A549 (cell line): ENCODE results near the gene OR52N1. TPM values are rescaled to one million over a fixed set of nuclear protein-coding genes. Genes with fewer than 3 reads are reported as not detected.
A peak's percentile ranks its signal among the peaks of the same experiment; 100 is the strongest.

ENCODE experiments used
- ATAC-seq, 2 experiments: fragments of 200-7000 bp in 1 of 2; fragments of >200 bp in 1 of 2; cut with Nextera tagmentation in 1 of 2; cut with Tn5 transposase in 1 of 2; 3 replicates each; pipeline versions ENCODE4 v1.8.0 to v1.9.1; 2018 to 2020; ENCODE audit warnings: mild to moderate bottlenecking in 1 of 2, moderate library complexity in 1 of 2
- CTCF ChIA-PET: fragments of 300-600 bp; sonication (Branson Sonifier 250); formaldehyde crosslinking; extraction: SDS; loops from one replicate; lab custom pipeline; 2021; ENCODE audit warnings: antibody characterized with exemption, inconsistent platforms; lab: Yijun Ruan, JAX
- POLR2A ChIA-PET: fragments of 350-600 bp; formaldehyde crosslinking; extraction: SDS; loops from one replicate; lab custom pipeline; 2021; ENCODE audit warnings: antibody characterized with exemption, inconsistent platforms; lab: Yijun Ruan, JAX
- DNase-seq, 2 experiments: peaks; one replicate each; pipeline versions ENCODE4 v3.0.0 to v3.0.0-alpha.2; 2011 to 2016; ENCODE audit warnings: low read depth in 1 of 2, low spot score in 1 of 2
- FAIRE-seq: peaks from 2 replicates; lab custom pipeline; 2011; peaks lifted over from hg19 to GRCh38; lab: Jason Lieb, UNC
- H3K27ac ChIP-seq, 2 experiments: fragments of >200 bp; sonication (Bioruptor Twin); formaldehyde crosslinking; 3 replicates each; pipeline ENCODE4 v1.5.1; 2016 to 2017
- H3K4me1 ChIP-seq: fragments of >200 bp; sonication (Bioruptor Twin); formaldehyde crosslinking; 3 replicates; pipeline ENCODE4 v1.6.1; 2016
- H3K4me2 ChIP-seq: fragments of >200 bp; sonication (Bioruptor Twin); formaldehyde crosslinking; 3 replicates; pipeline ENCODE4 v1.6.1; 2016
- H3K4me3 ChIP-seq: fragments of >200 bp; sonication (Bioruptor Twin); formaldehyde crosslinking; 3 replicates; pipeline ENCODE4 v1.5.1; 2016
- H3K9me3 ChIP-seq: fragments of >200 bp; sonication (Bioruptor Twin); formaldehyde crosslinking; 3 replicates; pipeline ENCODE4 v1.6.1; 2016
- BHLHE40 ChIP-seq: IDR thresholded peaks from 2 replicates; pipeline ENCODE4 v1.6.1; 2012; ENCODE audit warnings: low read depth, low read length, inconsistent platforms
- CEBPB ChIP-seq, 2 experiments: fragments of >200 bp in 1 of 2; sonication (Bioruptor Twin) in 1 of 2; formaldehyde crosslinking in 1 of 2; IDR thresholded peaks; 2 replicates each; pipeline ENCODE4 v1.6.1; 2012 to 2016
- EHMT2 ChIP-seq: fragments of 200-600 bp; sonication (generic); IDR thresholded peaks from 2 replicates; pipeline ENCODE4 v1.6.1; 2016; ENCODE audit warnings: antibody characterized with exemption, low read depth, mild to moderate bottlenecking, moderate library complexity
- ESRRA ChIP-seq: fragments of 150-350 bp; IDR thresholded peaks from 2 replicates; pipeline ENCODE4 v1.6.1; 2014; ENCODE audit warnings: mild to moderate bottlenecking, low read length, borderline replicate concordance
- HOXA7 ChIP-seq: fragments of 250-450 bp; sonication (Bioruptor Pico); IDR thresholded peaks from 2 replicates; pipeline ENCODE4 v1.5.0; 2020; ENCODE audit warnings: mild to moderate bottlenecking, moderate library complexity
- HOXB13 ChIP-seq: fragments of 250-450 bp; sonication (Bioruptor Pico); IDR thresholded peaks from 2 replicates; pipeline ENCODE4 v1.5.0; 2020; ENCODE audit warnings: low read depth, mild to moderate bottlenecking, moderate library complexity
- JUN ChIP-seq, 2 experiments: fragments of >200 bp; sonication (Bioruptor Twin); formaldehyde crosslinking; IDR thresholded peaks; 2 replicates in 1 of 2; 3 replicates in 1 of 2; pipeline ENCODE4 v1.6.1; 2016 to 2017
- KDM5A ChIP-seq: fragments of 200-600 bp; sonication (generic); IDR thresholded peaks from 2 replicates; pipeline ENCODE4 v1.6.1; 2016; ENCODE audit warnings: antibody characterized with exemption, mild to moderate bottlenecking
- MYC ChIP-seq: IDR thresholded peaks from 2 replicates; pipeline ENCODE4 v1.6.1; 2012; ENCODE audit warnings: mild to moderate bottlenecking, inconsistent platforms, low read length, improper control_type of control experiment, borderline replicate concordance
- NPAS2 ChIP-seq: fragments of 250-450 bp; sonication (Bioruptor Pico); IDR thresholded peaks from 2 replicates; pipeline ENCODE4 v1.8.0; 2022; ENCODE audit warnings: mild to moderate bottlenecking, moderate library complexity, borderline replicate concordance
- POLR2AphosphoS2 ChIP-seq: conservative IDR thresholded peaks from 2 replicates; pipeline ENCODE4 v1.6.1; 2012; ENCODE audit warnings: low read length, improper control_type of control experiment, inconsistent platforms
- RAD21 ChIP-seq, 2 experiments: fragments of >200 bp in 1 of 2; sonication (Bioruptor Twin) in 1 of 2; formaldehyde crosslinking in 1 of 2; IDR thresholded peaks in 1 of 2; conservative IDR thresholded peaks in 1 of 2; 2 replicates in 1 of 2; 3 replicates in 1 of 2; pipeline ENCODE4 v1.6.1; 2012 to 2018; ENCODE audit warnings: inconsistent platforms in 1 of 2
- RCOR1 ChIP-seq: fragments of 150-350 bp; IDR thresholded peaks from 2 replicates; pipeline ENCODE4 v1.6.1; 2014; ENCODE audit warnings: antibody characterized with exemption, low read length, low read depth
- ZC3H11A ChIP-seq: fragments of 450-650 bp; IDR thresholded peaks from 2 replicates; pipeline ENCODE4 v1.6.1; 2014; ENCODE audit warnings: antibody characterized with exemption, mild to moderate bottlenecking
- ZFP36 ChIP-seq: fragments of 450-650 bp; IDR thresholded peaks from 2 replicates; pipeline ENCODE4 v1.6.1; 2014; ENCODE audit warnings: borderline replicate concordance; ENCODE audit not compliant: partially characterized antibody
- WGBS: methylation state at CpG from one replicate; pipeline ENCODE4 v1.1.6; 2017; ENCODE audit errors: missing lambda C conversion rate; 5-methylcytosine and 5-hydroxymethylcytosine counted together
- polyA plus RNA-seq, 4 experiments: library from polyadenylated mRNA; depleted of rRNA in 3 of 4; stranded (reverse); fragments of >200 nt; fragmentation: RNase III in 1 of 4; extraction: RNeasy Plus Mini Kit Qiagen cat#74134 plus additional on column Dnase treatment in 1 of 4; gene quantifications; 2 replicates in 3 of 4; 3 replicates in 1 of 4; pipeline ENCODE4 v1.2.3, GENCODE V29; 2011 to 2017
- TF ChIP-seq, protein P1 (sequence below): fragments of 250-450 bp; sonication (Bioruptor Pico); IDR thresholded peaks from 2 replicates; pipeline ENCODE4 v1.5.0; 2021; ENCODE audit warnings: mild to moderate bottlenecking, moderate library complexity, borderline replicate concordance
- TF ChIP-seq, protein P2 (sequence below): IDR thresholded peaks from 2 replicates; pipeline ENCODE4 v1.6.1; 2012; ENCODE audit warnings: low read depth, borderline replicate concordance
- TF ChIP-seq, protein P3 (sequence below): fragments of 250-450 bp; sonication (Bioruptor Pico); IDR thresholded peaks from 2 replicates; pipeline ENCODE4 v1.5.0; 2020; ENCODE audit warnings: low read depth, mild to moderate bottlenecking, moderate library complexity
- TF ChIP-seq, protein P4 (sequence below): IDR thresholded peaks from 2 replicates; pipeline ENCODE4 v1.6.1; 2012
- TF ChIP-seq, protein P5 (sequence below): fragments of >200 bp; sonication (Bioruptor Twin); formaldehyde crosslinking; IDR thresholded peaks from 3 replicates; pipeline ENCODE4 v1.6.1; 2016

Gene OR52N1
- polyA plus RNA-seq, 2 of the 4 experiments (the other 2 are of a cell fraction): not detected

DNA sequence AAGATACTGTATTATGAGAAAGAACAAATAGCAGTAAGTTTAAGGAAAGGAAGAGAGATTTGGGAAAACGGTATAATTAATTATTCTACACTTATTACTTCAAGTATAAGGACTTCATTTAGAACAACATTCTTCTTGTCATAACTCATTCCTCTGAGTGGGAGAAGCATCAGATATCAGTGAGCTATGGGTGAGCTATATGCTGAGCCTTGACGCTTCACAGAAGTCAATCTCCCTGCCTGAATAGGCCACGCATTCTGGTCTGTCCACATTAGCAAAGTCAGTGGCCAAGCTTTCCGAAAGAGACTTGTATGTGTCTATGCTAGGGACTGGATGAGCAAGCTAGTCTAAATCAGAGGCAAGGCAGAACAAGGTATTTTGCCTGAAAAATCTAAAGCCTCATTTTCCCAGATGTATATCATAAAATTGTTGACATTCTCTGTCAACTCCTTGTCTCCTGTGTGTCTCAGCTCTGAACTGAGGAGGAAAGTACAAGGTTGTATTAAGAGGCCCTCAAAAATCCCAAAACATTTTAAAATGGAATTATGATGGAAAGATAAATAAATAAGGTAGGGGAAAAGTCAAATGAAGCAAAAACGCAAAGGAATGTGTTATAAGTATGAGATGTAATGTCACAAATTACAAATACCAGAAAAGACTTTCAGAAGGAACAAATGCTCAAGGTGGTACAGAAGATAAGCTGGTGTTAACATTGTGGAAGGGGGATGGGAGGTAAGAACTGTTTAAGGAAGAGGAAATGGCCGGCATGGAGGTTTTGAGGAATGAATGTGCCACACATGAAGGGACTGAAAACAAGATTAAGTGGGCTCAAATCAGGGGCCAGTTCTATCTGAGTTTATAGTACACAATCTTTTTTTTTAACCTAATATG, 19.1 kb upstream of the OR52N1 start:
- Histone ChIP-seq H3K4me2 (no peak overlapping the region), H3K4me1 (no peaks in the 10 kb centered on the region), H3K27ac (no peak overlapping the region), H3K9me3 (no peaks in the 10 kb centered on the region), H3K4me3 (no peak overlapping the region)
- TF ChIP-seq, protein P1, sequence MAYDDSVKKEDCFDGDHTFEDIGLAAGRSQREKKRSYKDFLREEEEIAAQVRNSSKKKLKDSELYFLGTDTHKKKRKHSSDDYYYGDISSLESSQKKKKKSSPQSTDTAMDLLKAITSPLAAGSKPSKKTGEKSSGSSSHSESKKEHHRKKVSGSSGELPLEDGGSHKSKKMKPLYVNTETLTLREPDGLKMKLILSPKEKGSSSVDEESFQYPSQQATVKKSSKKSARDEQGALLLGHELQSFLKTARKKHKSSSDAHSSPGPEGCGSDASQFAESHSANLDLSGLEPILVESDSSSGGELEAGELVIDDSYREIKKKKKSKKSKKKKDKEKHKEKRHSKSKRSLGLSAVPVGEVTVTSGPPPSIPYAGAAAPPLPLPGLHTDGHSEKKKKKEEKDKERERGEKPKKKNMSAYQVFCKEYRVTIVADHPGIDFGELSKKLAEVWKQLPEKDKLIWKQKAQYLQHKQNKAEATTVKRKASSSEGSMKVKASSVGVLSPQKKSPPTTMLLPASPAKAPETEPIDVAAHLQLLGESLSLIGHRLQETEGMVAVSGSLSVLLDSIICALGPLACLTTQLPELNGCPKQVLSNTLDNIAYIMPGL (CRISPR knock-in tag): no peak
- TF ChIP-seq POLR2AphosphoS2 (no peak), HOXB13 (no peak), KDM5A (no peak), HOXA7 (no peak), EHMT2 (no peak), RAD21 (conservative IDR thresholded peaks at IDR 0.05 in 1 of 2, IDR thresholded peaks at IDR 0.05 in 1 of 2) (no peak), CEBPB (IDR thresholded peaks at IDR 0.05) (no peak)
- TF ChIP-seq, protein P2, sequence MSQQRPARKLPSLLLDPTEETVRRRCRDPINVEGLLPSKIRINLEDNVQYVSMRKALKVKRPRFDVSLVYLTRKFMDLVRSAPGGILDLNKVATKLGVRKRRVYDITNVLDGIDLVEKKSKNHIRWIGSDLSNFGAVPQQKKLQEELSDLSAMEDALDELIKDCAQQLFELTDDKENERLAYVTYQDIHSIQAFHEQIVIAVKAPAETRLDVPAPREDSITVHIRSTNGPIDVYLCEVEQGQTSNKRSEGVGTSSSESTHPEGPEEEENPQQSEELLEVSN: no peak
- TF ChIP-seq, protein P3, sequence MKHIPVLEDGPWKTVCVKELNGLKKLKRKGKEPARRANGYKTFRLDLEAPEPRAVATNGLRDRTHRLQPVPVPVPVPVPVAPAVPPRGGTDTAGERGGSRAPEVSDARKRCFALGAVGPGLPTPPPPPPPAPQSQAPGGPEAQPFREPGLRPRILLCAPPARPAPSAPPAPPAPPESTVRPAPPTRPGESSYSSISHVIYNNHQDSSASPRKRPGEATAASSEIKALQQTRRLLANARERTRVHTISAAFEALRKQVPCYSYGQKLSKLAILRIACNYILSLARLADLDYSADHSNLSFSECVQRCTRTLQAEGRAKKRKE (CRISPR knock-in tag): no peak
- TF ChIP-seq, protein P4, sequence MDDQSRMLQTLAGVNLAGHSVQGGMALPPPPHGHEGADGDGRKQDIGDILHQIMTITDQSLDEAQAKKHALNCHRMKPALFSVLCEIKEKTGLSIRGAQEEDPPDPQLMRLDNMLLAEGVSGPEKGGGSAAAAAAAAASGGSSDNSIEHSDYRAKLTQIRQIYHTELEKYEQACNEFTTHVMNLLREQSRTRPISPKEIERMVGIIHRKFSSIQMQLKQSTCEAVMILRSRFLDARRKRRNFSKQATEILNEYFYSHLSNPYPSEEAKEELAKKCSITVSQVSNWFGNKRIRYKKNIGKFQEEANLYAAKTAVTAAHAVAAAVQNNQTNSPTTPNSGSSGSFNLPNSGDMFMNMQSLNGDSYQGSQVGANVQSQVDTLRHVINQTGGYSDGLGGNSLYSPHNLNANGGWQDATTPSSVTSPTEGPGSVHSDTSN: no peak
- no peak for FAIRE-seq
- no peak for ATAC-seq
- POLR2A ChIA-PET: no interaction called here
- CTCF ChIA-PET: interaction anchor here (0.6 to 1.8 kb wide), 11 partner anchors 22 to 606 kb away, joined by 3 to 7 read pairs (median 3); partner anchors contain the start of genes OR52N5, OR56B1 and TRIM5
- DNase-seq: no peak
- WGBS: 56% methylated on average over 6 of the region's 6 CpGs

DNA sequence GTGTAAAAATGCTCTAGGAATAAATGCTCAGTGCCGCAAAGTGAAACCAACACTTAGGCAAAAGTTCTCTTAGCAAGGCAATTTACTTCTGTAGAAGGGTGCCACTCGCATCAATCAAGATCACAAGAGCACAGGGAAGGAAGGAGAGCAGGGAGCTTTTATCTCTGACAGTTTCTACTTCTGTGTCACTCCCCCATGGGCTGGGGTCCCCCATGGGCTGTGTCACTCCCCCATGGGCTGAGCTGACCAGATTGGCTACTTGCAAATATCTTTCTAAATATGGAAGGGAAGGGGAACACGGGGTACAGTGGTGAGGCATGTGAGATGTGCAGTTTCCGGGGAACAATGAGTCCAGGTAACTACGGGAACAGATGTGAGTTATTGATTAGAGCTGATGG, 18.1 kb upstream of the OR52N1 start:
- no peak for TF ChIP-seq RAD21 (conservative IDR thresholded peaks at IDR 0.05 in 1 of 2, IDR thresholded peaks at IDR 0.05 in 1 of 2)
- no peak for TF ChIP-seq ESRRA
- no peak for TF ChIP-seq ZFP36
- TF ChIP-seq CEBPB (IDR thresholded peaks at IDR 0.05): no peak
- TF ChIP-seq NPAS2: no peak
- no peak for TF ChIP-seq BHLHE40
- TF ChIP-seq MYC: no peak
- TF ChIP-seq JUN (IDR thresholded peaks at IDR 0.05): no peak
- TF ChIP-seq ZC3H11A: no peak
- TF ChIP-seq, protein P5, sequence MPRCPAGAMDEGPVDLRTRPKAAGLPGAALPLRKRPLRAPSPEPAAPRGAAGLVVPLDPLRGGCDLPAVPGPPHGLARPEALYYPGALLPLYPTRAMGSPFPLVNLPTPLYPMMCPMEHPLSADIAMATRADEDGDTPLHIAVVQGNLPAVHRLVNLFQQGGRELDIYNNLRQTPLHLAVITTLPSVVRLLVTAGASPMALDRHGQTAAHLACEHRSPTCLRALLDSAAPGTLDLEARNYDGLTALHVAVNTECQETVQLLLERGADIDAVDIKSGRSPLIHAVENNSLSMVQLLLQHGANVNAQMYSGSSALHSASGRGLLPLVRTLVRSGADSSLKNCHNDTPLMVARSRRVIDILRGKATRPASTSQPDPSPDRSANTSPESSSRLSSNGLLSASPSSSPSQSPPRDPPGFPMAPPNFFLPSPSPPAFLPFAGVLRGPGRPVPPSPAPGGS: no peak
- no peak for TF ChIP-seq RCOR1
- ATAC-seq (peak; percentile 23 to 51; a peak in 4 of 6 replicates), FAIRE-seq (no peak), DNase-seq (no peak)
- WGBS: 18% methylated on average over 5 of the region's 5 CpGs
- Histone ChIP-seq H3K27ac (peak overlapping the region in 1 of 2 experiments; percentile 39; a peak in 2 of 6 replicates), H3K4me1 (no peaks in the 10 kb centered on the region), H3K4me2 (peak overlapping the region; percentile 92), H3K4me3 (peak overlapping the region; percentile 45), H3K9me3 (no peaks in the 10 kb centered on the region)
- POLR2A ChIA-PET: no interaction called here
- CTCF ChIA-PET: interaction anchor here (0.6 to 1.6 kb wide), 10 partner anchors 13 to 605 kb away, joined by 3 to 6 read pairs (median 3); partner anchors contain the start of genes OR52N5, OR56B1 and TRIM5
